NCI-H187 (cell line): ENCODE data around the gene NLRP13.
"Not testable (repeated sequence)": the region's sequence is repeated elsewhere in the genome, so short reads cannot be mapped to it uniquely, and the experiment has no call there.

ENCODE experiments used
- DNase-seq, 2 experiments: peaks; one replicate each; lab custom pipeline; 2025; lab: John Stamatoyannopoulos, UW

NLRP13 gene

GRCh38 chr19:55931936-55932386, at the start of gene NLRP13:
TSS of gene NLRP13 (minus strand) at chr19:55932336. CDS start at chr19:55932311, 25 bp downstream.
- DNase-seq = no peak

GRCh38 chr19:55980415-55980814, 48.3 kb upstream of the NLRP13 start:
- no peak for DNase-seq

- no peak for DNase-seq
Measured at GRCh38 chr19:55973982-55974381, 41.8 kb upstream of the NLRP13 start.

GRCh38 chr19:55962186-55962585, 30.1 kb upstream of the NLRP13 start:
- no peak for DNase-seq

GRCh38 chr19:55959996-55960675, 28.0 kb upstream of the NLRP13 start:
- DNase-seq = no peak

- DNase-seq = no peak
Measured at GRCh38 chr19:55958356-55958755, 26.2 kb upstream of the NLRP13 start.

GRCh38 chr19:55956431-55956830, 24.3 kb upstream of the NLRP13 start:
- DNase-seq = no peak

GRCh38 chr19:55950566-55950965, 18.4 kb upstream of the NLRP13 start:
- DNase-seq = not testable (repeated sequence)

GRCh38 chr19:55947532-55947931, 15.4 kb upstream of the NLRP13 start, which contains the start of gene NLRP8:
TSS of gene NLRP8 (plus strand) at chr19:55947832.
- DNase-seq = no peak

GRCh38 chr19:55940306-55940705, 8.2 kb upstream of the NLRP13 start:
- DNase-seq = no peak

- DNase-seq = no peak
Measured at GRCh38 chr19:55939206-55939605, 7.1 kb upstream of the NLRP13 start.

- no peak for DNase-seq
Measured at GRCh38 chr19:55935206-55935605, 3.1 kb upstream of the NLRP13 start.

GRCh38 chr19:55930996-55931515, 1.1 kb downstream of the NLRP13 start:
- no peak for DNase-seq

GRCh38 chr19:55929258-55929657, 2.9 kb downstream of the NLRP13 start:
- DNase-seq = not testable (repeated sequence)

- no peak for DNase-seq
Measured at GRCh38 chr19:55927991-55928390, 4.1 kb downstream of the NLRP13 start.

- no peak for DNase-seq
Measured at GRCh38 chr19:55923556-55923955, 8.6 kb downstream of the NLRP13 start.

- DNase-seq = no peak
Measured at GRCh38 chr19:55913643-55914268, 18.4 kb downstream of the NLRP13 start.

GRCh38 chr19:55912916-55913315, 19.2 kb downstream of the NLRP13 start:
- no peak for DNase-seq

- DNase-seq = no peak
Measured at GRCh38 chr19:55909801-55910200, 22.3 kb downstream of the NLRP13 start.

GRCh38 chr19:55907746-55908145, 24.4 kb downstream of the NLRP13 start:
- no peak for DNase-seq

GRCh38 chr19:55907286-55907685, 24.9 kb downstream of the NLRP13 start:
- no peak for DNase-seq

GRCh38 chr19:55902080-55902751, 29.9 kb downstream of the NLRP13 start:
- no peak for DNase-seq
